ENCODE results near the gene MEA1.

The MEA1 gene

DNA sequence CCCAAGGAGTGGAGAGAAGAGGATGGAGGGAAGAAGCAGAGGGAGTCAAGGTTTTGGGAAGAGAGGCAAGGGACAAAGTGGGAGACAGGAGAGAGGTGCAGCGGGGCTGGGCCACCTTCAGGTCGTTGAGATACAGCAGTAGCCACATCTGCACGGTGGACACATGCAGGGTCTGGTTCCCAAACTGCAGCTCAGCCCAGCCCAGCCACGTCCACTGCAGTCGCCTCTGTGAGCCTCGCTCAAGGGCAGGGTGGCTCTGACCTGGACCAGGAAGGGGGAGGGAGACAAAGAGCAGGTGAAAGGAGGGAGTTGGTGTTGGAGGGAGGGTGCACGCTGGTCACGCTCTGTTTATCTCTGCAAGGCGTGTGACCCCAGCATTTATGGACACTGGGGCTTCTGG lies 25.0 kb upstream of the MEA1 start:
- DNase-seq (ENCODE audit: low read depth): no peak

- DNase-seq (ENCODE audit: low read depth): no peak
Observed at GRCh38 chr6:43037706-43038105, 24.0 kb upstream of the MEA1 start.

DNA sequence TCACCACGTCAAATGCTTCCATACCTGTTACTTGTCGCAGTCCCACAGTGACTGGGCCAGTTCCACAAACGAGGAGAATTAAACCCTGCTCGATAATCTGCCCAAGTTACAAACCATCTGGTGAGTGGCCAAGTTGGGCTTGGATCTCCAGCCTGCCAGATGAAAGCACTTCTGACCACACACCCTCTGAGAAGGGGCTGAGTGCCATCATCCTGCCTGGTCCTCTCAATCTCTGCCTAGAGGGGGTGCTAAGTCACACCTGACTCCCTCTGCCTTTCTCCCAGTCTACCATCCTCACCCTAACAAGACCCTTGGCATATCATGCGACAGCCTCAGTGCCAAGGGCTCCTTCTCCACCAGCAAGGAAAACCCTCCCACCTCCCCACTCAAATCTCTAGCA lies 23.5 kb upstream of the MEA1 start:
- DNase-seq (ENCODE audit: low read depth): no peak

- no peak for DNase-seq (ENCODE audit: low read depth)
Observed at GRCh38 chr6:43036712-43037111, 23.0 kb upstream of the MEA1 start.

- DNase-seq (ENCODE audit: low read depth): no peak
Observed at GRCh38 chr6:43035495-43036194, 21.9 kb upstream of the MEA1 start.

GRCh38 chr6:43034190-43034525 lies 20.4 kb upstream of the MEA1 start:
- no peak for DNase-seq (ENCODE audit: low read depth)

DNA sequence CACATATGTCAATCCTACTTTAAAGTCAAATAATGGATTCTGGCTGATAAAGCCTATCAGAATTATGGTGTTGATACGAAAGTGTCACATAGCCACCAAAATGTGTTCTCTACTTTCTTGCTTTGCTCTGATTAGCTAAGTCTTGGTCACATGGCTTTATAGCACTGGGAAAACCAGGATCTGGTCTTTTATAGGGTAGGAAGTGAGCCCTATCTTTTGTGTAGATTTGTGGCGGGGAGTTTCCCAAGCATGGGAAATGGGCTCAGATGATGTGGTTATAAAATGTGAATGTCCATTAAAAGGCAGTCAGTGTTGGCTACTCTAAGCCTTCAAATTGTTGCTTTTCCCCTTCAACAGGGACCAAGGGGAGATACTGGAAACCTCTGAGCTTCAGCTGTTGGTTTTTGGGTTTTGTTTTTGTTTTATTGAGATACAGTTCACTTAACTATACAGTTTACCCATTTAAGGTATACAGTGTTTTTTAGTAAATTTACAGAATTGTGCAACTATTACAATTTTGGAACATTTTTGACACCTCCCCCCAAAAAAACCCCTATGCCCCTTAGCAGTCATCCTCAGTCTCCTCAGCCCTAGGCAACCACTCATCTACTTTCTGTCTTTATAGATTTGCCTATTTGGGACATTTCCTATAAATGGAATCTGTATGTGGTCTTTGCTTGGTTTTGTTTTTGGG lies 19.9 kb upstream of the MEA1 start:
- no peak for DNase-seq (ENCODE audit: low read depth)

DNA sequence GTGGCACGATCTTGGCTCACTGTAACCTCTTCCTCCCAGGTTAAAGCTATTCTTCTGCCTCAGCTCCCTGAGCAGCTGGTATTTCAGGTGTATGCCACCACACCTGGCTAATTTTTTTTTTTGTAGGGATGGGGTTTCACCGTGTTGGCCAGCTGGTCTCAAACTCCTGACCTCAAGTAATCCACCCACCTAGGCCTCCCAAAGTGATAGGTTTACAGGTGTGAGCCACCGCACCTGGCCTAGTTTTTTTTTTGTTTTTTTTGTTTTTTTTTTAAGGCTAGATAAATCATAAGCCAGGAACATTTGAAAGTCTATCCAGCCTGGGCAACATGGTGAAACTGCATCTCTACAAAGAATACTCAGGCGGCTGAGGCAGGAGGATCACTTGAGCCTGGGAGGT lies 18.6 kb upstream of the MEA1 start:
- no peak for DNase-seq (ENCODE audit: low read depth)

- no peak for DNase-seq (ENCODE audit: low read depth)
Observed at GRCh38 chr6:43029120-43029519, 15.4 kb upstream of the MEA1 start.

GRCh38 chr6:43026365-43026764 lies 12.6 kb upstream of the MEA1 start:
- no peak for DNase-seq (ENCODE audit: low read depth)

- DNase-seq (ENCODE audit: low read depth): no peak
Observed at GRCh38 chr6:43024436-43024835, 10.7 kb upstream of the MEA1 start.

DNA sequence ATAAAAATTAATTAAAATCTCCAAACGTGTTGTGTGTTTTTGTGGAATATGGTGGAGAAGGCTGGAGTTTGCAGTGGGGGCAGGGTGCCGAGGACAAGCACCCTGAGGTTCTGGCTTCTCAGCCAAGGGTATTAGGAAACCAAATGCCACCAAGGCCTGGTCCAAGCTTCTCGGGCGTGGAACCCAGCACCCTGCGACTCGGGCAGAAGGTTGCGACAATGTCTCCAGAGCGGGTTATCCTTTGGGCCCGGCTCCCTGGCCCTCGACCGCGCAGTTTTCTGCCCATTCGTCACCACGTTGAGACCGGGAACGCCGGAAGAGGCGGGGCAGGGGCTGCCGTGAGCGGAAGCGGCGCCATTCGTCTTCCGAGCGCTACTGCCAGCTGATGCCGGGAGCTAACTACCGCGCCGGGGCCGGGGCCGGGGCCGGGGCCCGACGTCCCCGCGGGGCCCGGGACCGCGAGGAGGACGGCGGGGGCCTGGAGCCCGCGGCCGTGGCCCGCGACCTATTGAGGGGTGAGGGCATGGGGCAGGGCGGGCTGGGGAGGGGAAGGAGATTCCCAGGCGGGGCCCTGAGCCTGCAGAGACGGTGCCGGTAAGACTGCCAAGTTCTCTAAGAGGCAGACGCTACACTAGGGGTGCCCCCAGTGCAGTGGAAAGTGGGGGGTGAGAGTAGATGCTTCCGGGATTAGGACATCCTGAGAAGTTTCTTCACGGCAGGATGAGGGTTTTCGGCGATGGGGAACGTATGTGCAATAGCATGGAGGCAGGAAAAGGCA lies 7.7 kb upstream of the MEA1 start, which contains the start of gene RRP36:
RRP36 (plus strand) TSS at position 354 of the 778 bp plus-strand sequence; CDS start at position 386, 32 bp downstream.
- no peak for DNase-seq (ENCODE audit: low read depth)

DNA sequence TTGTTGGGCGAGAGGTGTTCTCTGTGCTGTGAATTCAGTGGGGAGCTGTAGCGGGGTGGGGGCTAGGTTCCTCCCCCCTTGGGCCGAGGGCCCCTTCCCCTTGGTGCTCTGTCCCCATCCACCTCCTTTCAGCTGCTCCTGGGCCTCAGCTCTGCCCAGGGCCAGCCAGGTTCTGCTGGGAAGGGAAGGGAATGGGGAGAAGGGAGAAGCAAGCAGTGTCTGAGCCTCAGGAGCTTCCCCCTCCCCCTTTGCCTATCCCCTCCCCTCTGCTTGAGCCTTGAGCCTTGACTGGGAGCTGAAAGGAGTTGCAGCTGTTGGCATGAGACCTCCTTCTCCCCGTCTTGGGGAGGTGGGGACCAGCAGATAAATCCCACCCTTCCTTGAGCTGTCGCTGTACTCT lies 7.1 kb upstream of the MEA1 start:
- no peak for DNase-seq (ENCODE audit: low read depth)

GRCh38 chr6:43020052-43020705 lies 6.4 kb upstream of the MEA1 start:
- no peak for DNase-seq (ENCODE audit: low read depth)

- no peak for DNase-seq (ENCODE audit: low read depth)
Observed at GRCh38 chr6:43019152-43019551, 5.4 kb upstream of the MEA1 start.

- no peak for DNase-seq (ENCODE audit: low read depth)
Observed at GRCh38 chr6:43016943-43017334, 3.2 kb upstream of the MEA1 start.

DNA sequence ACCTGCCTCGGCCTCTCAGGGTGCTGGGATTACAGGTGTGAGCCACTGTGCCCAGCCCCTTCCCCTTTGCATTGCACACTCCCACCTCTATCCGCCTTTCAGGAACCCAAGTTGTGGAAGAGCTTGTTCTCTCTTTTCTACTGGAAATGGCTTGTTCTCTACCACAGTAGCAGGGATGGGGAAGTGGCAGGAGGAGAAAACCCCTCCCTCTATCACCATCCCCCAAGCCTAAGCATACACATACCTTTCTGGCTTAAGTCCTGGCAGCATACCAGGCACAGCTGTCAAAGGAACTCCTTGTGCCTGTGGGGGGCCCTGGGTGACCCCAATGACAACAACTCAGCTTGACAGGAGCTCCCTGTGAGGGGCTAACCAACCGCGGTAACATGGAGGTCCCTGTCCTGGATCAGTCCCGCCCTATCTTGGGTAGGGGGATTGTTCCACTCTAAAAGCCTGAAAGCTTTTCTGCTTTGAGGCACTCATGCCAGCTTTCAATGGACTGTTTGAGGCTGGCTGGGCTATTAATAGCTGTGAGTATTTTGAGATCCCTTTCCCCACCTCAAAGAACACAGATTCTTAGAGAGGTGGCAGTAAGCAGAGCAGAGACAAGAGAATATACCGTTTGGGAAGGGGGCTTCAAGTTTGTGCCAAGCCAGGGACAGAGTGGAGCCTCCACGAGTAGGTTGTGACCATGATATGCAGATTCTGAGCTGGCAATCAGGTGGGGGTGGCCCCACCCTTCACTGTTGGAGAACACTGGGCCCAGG lies 2.6 kb upstream of the MEA1 start:
- no peak for DNase-seq (ENCODE audit: low read depth)

DNA sequence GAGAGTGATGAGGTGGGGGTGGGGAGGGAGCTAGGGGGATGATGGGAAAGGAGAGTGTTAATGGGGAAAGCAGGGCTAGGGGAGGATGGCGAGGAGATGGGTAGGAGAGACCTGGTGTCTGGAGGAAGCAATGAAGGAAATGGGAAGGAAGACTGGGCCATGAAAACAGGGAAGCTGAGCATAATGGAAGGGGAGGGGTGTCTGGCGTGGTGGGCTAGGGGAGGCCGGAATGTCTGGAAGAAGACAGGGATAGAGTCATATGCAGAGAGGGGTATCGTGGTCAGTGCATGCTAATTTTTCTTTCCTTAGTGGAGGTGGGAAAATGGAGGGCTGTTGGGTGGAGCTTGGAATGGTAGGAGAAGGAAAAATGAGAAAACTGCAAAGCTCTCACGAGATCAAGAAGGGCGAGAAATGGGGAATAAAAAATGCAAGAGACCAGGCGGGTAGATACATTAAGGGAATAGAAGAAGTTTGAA lies 726 bp upstream of the MEA1 start:
- no peak for DNase-seq (ENCODE audit: low read depth)

GRCh38 chr6:43013097-43013842 lies 476 bp downstream of the MEA1 start:
- no peak for DNase-seq (ENCODE audit: low read depth)

GRCh38 chr6:43012364-43012763 lies 1.4 kb downstream of the MEA1 start:
- DNase-seq (ENCODE audit: low read depth): no peak

DNA sequence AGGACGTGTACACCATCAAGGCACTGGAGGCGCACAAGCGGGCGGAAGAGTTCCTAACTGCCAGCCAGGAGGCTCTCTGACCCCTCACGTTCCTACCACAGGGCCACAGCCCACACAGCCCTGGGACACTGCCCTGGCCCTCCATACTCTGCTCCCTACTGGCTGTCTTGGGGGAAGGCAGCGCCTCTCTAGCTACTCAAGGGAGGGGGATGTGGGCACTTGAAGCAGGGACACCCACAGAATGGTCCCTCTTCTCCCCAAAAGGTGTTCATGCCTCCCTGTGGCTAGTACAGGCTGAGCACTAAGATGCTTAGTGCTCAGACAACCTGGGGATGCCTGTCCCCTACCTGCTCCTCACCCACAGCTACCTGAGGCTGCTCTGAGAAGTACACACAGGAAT lies 2.5 kb downstream of the MEA1 start:
- DNase-seq (ENCODE audit: low read depth): no peak

Measured in non-pigmented ciliary epithelial cell (primary cell).